ENCODE data around the gene KIN.
A peak's percentile ranks its signal among the peaks of the same experiment; 100 is the strongest.

The KIN gene

DNA sequence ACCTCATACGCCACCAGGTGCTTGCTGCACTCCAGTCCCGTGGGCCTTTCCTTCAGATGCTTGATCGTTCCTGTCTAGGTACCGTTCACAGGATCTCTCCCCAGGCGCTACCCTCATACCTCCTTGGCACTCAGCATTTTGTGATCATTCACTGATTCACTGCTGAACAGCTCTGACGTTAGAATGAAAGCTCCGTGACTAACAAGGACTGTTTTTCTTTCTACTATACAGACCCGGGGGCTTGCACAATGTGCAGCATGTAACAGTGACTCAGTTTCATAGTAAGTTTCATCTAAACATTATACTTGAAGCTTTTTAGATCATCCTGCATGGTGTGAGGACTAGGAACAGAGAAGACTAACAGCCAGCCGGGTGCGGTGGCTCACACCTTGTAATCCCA is 20.6 kb downstream of the KIN start:
- TF ChIP-seq, protein P1, sequence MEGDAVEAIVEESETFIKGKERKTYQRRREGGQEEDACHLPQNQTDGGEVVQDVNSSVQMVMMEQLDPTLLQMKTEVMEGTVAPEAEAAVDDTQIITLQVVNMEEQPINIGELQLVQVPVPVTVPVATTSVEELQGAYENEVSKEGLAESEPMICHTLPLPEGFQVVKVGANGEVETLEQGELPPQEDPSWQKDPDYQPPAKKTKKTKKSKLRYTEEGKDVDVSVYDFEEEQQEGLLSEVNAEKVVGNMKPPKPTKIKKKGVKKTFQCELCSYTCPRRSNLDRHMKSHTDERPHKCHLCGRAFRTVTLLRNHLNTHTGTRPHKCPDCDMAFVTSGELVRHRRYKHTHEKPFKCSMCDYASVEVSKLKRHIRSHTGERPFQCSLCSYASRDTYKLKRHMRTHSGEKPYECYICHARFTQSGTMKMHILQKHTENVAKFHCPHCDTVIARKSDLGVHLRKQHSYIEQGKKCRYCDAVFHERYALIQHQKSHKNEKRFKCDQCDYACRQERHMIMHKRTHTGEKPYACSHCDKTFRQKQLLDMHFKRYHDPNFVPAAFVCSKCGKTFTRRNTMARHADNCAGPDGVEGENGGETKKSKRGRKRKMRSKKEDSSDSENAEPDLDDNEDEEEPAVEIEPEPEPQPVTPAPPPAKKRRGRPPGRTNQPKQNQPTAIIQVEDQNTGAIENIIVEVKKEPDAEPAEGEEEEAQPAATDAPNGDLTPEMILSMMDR (conservative IDR thresholded peaks at IDR 0.05; ENCODE audit: control insufficient read depth, insufficient read depth, low read depth, low read length) = no peak
- DNase-seq (ENCODE audit: low read depth) = peak; percentile 91

GRCh38 chr10:7766241-7766640 is 21.6 kb downstream of the KIN start:
- H3K4me3 ChIP-seq (ENCODE audit: control insufficient read depth, low read depth, low read length) = no peak overlapping the region
- TF ChIP-seq, protein P1 (conservative IDR thresholded peaks at IDR 0.05; ENCODE audit: control insufficient read depth, insufficient read depth, low read depth, low read length) = no peak
- no peak for DNase-seq (ENCODE audit: low read depth)

More for the DNA sequence above, 20.6 kb downstream of the KIN start:
- H3K4me3 ChIP-seq (ENCODE audit: control insufficient read depth, low read depth, low read length) = no peak overlapping the region

DNA sequence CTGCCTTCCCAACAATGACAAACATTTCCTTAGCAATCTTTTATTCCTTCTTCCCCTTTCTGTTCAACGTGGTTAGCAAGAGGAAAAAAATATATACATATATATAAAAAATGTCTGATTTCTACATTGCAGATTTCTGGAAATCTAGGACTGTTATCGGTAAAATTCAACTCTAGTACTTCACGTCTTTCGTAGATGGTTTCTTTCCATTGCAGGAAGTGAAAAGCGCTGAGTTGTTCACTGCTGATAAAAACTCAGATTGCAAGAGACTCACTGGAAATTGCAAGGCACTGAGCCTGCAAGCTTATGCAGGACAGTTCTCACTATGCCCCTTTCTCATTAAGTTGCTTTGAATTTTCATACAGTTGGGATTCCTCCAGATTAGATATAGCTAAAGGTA is 23.9 kb downstream of the KIN start:
- no peak overlapping the region for H3K4me3 ChIP-seq (ENCODE audit: control insufficient read depth, low read depth, low read length)
- no peak for DNase-seq (ENCODE audit: low read depth)
- TF ChIP-seq, protein P1 (conservative IDR thresholded peaks at IDR 0.05; ENCODE audit: control insufficient read depth, insufficient read depth, low read depth, low read length) = no peak

DNA sequence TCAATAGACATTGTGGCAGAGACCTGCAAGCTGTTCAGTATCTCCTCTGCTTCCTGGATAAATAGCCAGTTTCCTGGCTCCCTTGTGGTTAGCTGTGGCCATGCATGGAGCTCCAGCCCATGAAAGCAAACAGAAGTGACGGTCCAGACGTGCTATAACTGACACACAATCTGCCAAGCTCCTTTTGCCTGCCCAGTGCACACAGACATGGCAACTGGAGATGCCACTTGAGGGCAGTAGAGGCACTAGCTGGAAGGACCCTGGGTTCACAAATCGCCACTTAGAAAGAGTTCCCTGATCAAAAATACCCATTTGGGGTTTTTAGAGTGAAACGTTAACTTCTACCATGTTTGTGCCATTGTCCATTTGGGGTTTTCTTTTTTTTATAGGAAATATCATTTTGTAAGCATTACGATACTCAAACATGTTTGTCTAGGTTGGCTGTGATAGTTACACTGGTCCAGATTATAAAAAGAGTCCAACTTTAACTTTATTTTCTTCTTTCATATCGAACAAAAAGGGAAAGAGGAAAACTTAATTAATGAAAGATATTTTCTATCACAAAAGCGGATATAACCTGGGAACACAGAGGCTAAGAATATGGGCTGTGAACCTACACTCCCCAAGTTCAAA is 31.3 kb downstream of the KIN start:
- peak; percentile 37 for DNase-seq (ENCODE audit: low read depth)
- H3K4me3 ChIP-seq (ENCODE audit: control insufficient read depth, low read depth, low read length) = no peak overlapping the region
- TF ChIP-seq, protein P1 (conservative IDR thresholded peaks at IDR 0.05; ENCODE audit: control insufficient read depth, insufficient read depth, low read depth, low read length) = peak; percentile 55

- no peak for DNase-seq (ENCODE audit: low read depth)
- TF ChIP-seq, protein P1 (conservative IDR thresholded peaks at IDR 0.05; ENCODE audit: control insufficient read depth, insufficient read depth, low read depth, low read length) = no peak
Measured at GRCh38 chr10:7755103-7755502, 32.7 kb downstream of the KIN start.

GRCh38 chr10:7752251-7752650 is 35.5 kb downstream of the KIN start:
- H3K4me3 ChIP-seq (ENCODE audit: control insufficient read depth, low read depth, low read length) = no peak overlapping the region
- DNase-seq (ENCODE audit: low read depth) = no peak
- TF ChIP-seq, protein P1 (conservative IDR thresholded peaks at IDR 0.05; ENCODE audit: control insufficient read depth, insufficient read depth, low read depth, low read length) = no peak

More at GRCh38 chr10:7755103-7755502, 32.7 kb downstream of the KIN start:
- no peak overlapping the region for H3K4me3 ChIP-seq (ENCODE audit: control insufficient read depth, low read depth, low read length)
